Activated naive CD8-positive, alpha-beta T cell treated with anti-CD3 and anti-CD28 coated beads, Interleukin-2, amount 50 U/mL, for 24 hours (primary cell): ENCODE data around the gene IRAK3.

ENCODE experiments used
- ATAC-seq: fragments of 150-1000 bp; cut with Tn5 transposase; one replicate; pipeline ENCODE4 v1.10.0; 2021
- DNase-seq: peaks from one replicate; pipeline ENCODE4 v3.0.0; 2021
- H3K27ac Mint-ChIP-seq: one replicate; pipeline ENCODE4 v1.8.0; 2021; ENCODE audit warnings: mild to moderate bottlenecking, mixed read lengths
- H3K27me3 Mint-ChIP-seq: one replicate; pipeline ENCODE4 v1.8.0; 2021; ENCODE audit warnings: mixed read lengths
- H3K36me3 Mint-ChIP-seq: one replicate; pipeline ENCODE4 v1.8.0; 2021; ENCODE audit warnings: low read depth, mixed read lengths
- H3K4me1 Mint-ChIP-seq: one replicate; pipeline ENCODE4 v1.8.0; 2021; ENCODE audit warnings: mixed read lengths
- H3K4me3 Mint-ChIP-seq: one replicate; pipeline ENCODE4 v1.8.0; 2021; ENCODE audit warnings: mild to moderate bottlenecking, moderate library complexity, mixed read lengths
- H3K9me3 Mint-ChIP-seq: one replicate; pipeline ENCODE4 v1.8.0; 2021; ENCODE audit warnings: mixed read lengths

IRAK3 gene, protein sequence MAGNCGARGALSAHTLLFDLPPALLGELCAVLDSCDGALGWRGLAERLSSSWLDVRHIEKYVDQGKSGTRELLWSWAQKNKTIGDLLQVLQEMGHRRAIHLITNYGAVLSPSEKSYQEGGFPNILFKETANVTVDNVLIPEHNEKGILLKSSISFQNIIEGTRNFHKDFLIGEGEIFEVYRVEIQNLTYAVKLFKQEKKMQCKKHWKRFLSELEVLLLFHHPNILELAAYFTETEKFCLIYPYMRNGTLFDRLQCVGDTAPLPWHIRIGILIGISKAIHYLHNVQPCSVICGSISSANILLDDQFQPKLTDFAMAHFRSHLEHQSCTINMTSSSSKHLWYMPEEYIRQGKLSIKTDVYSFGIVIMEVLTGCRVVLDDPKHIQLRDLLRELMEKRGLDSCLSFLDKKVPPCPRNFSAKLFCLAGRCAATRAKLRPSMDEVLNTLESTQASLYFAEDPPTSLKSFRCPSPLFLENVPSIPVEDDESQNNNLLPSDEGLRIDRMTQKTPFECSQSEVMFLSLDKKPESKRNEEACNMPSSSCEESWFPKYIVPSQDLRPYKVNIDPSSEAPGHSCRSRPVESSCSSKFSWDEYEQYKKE

DNA sequence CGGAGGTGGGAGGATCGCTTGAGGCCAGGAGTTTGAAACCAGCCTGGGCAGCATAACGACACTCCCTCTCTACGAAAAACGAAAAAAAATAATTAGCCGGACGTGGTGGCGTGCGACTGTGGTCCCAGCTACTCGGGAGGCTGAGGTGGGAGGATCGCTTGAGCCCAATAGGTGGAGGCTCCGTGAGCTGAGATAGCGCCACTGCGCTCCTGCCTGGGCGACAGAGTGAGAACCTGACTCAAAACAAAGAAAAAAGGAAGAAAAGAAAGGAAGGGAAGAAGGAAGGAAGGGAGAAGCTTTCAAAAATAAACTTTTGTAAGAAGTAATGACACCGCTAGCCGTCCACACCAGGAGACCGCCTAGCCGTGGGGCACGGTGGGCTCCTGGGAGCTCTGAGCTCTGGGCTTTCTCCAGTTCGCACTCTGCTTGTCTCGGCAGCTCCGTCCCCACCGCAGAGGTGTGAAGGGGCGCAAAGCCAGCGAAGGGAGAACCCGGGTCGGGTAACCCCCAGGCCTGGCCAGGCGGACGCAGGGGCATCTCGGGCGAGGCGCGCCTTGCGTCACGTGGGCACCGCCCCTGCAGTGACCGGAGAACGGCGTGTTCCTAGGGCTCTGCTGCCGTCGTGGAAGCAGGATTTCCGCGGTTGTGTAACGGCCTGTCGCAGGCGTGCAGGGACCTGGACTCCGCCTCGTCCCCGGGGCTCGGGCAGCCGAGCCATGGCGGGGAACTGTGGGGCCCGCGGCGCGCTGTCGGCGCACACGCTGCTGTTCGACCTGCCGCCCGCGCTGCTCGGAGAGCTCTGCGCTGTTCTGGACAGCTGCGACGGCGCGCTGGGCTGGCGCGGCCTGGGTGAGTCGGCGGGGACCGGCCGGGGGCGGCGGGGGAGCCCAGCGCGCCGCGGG, at the start of gene IRAK3:
IRAK3 (plus strand) TSS at position 631 of the 902 bp plus-strand sequence; CDS start at position 717, 86 bp downstream.
- H3K27me3 Mint-ChIP-seq, result peaks cover 65% of the 10 kb centered on the region
- peaks cover 4% of the 10 kb centered on the region for H3K36me3 Mint-ChIP-seq
- peak; percentile 52 for DNase-seq
- H3K9me3 Mint-ChIP-seq, result peaks cover 7% of the 10 kb centered on the region
- H3K4me3 Mint-ChIP-seq, result peak within 1 kb of the TSS; percentile 66
- no peak within 1 kb of the TSS for H3K27ac Mint-ChIP-seq
- peak; percentile 81 for ATAC-seq
- peaks cover 13% of the 10 kb centered on the region for H3K4me1 Mint-ChIP-seq

DNA sequence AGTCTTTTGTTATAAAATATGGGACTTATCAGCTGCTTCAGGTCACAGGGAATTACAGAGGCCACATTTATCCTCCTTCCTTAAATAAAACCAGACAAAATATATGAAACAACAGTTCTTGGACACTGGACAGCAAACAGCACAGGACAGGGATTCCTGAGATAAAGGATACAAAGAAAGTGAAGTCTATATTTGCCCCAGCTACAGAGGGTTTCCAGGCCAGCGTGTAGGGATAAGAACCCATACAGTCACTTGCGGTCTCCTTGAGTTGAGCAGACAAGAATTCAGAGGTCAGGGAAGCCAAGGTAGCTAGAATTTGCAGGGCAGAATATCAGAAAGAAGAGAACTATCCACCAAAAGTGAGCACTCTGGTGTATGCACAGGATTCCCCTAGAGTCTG, 49.7 kb upstream of the IRAK3 start:
- ATAC-seq (no peak), DNase-seq (no peak)
- Mint-ChIP-seq H3K36me3 (peaks cover 61% of the 10 kb centered on the region), H3K4me3 (no peak overlapping the region), H3K4me1 (no peaks in the 10 kb centered on the region), H3K27me3 (no peaks in the 10 kb centered on the region), H3K27ac (no peak overlapping the region), H3K9me3 (peaks cover 18% of the 10 kb centered on the region)

DNA sequence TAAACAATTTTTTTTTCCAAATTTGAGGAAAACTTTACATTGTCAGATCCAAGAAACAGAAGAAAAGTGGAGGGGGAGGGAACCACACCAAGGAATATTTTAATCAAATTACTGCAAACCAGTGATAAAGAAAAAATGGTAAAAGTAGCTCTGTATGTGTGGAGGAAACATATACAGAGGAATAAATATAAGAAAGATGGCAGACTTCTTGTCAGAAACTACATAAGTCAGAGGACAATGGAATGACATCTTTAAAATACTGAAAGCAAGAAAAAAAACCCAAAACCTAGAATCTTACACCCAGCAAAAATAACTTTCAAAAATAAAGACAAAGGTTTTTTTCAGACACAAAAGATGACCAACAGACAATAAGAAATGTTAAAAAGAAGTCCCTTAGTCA, 48.3 kb upstream of the IRAK3 start:
- H3K4me1 Mint-ChIP-seq, result peaks cover 9% of the 10 kb centered on the region
- no peaks in the 10 kb centered on the region for H3K27me3 Mint-ChIP-seq
- H3K27ac Mint-ChIP-seq, result no peak overlapping the region
- DNase-seq (no peak), ATAC-seq (no peak)
- no peak overlapping the region for H3K4me3 Mint-ChIP-seq
- H3K9me3 Mint-ChIP-seq, result peaks cover 18% of the 10 kb centered on the region
- H3K36me3 Mint-ChIP-seq, result peaks cover 66% of the 10 kb centered on the region

DNA sequence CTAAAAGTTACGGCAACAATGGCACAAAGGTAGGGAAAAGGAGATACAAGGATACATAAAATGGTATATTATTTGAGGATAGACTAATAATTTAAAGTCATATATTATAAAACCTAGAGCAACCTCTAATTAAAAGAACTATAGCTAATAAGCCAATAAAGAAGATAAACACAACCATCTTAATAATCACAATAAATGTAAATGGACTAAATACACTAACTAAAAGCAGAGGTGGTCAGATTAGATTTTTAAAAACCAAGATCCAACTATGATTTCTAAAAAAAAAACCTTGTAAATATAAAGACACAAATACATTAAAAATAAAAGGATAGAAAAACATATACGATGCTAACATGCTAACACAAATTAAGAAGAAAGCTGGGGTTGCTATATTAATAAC, 47.7 kb upstream of the IRAK3 start:
- Mint-ChIP-seq H3K9me3 (peaks cover 18% of the 10 kb centered on the region), H3K27me3 (no peaks in the 10 kb centered on the region), H3K36me3 (peaks cover 66% of the 10 kb centered on the region), H3K27ac (no peak overlapping the region), H3K4me1 (peaks cover 14% of the 10 kb centered on the region), H3K4me3 (no peak overlapping the region)
- ATAC-seq (no peak), DNase-seq (no peak)

DNA sequence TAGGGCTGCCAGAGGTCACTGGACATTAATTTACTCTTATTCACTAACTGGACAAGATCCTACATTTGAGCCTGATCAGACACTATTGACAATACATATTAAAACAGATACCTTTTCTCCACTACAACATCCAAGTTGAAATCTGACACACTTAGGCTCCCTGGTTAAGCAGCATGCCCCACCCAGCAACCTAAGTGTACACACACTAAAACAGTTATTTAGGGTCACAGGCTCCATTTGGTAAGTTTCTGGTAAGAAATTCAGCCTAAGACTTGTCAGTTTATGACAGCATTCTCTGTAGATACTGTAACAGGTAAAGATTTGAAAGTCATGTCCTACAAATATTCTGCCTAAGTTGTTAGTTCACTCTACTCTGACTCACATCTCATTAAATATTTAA, 46.2 kb upstream of the IRAK3 start:
- no peak for DNase-seq
- Mint-ChIP-seq H3K4me3 (no peak overlapping the region), H3K36me3 (peaks cover 59% of the 10 kb centered on the region), H3K4me1 (peaks cover 14% of the 10 kb centered on the region), H3K27me3 (no peaks in the 10 kb centered on the region), H3K27ac (no peak overlapping the region), H3K9me3 (peaks cover 18% of the 10 kb centered on the region)
- no peak for ATAC-seq

DNA sequence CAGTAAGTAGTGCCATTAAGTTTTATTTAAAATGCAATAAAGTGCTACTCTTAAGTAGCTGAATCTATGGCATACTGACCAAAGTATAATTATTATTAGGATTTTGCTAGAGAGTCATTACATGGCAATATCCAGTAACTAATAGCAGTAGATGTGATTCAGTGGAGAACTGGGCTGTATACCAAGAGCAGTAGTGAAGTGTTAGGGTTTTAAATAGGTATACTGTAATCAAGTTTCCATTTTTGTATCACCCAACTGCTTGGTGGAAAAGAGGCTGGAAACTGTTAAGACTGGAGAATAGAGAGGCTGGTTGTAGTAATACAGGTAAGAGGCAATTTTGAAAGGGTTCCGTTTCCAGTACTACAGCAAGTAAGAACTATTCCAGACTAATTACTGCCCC, 45.1 kb upstream of the IRAK3 start:
- peaks cover 59% of the 10 kb centered on the region for H3K36me3 Mint-ChIP-seq
- no peaks in the 10 kb centered on the region for H3K27me3 Mint-ChIP-seq
- H3K4me1 Mint-ChIP-seq, result peaks cover 14% of the 10 kb centered on the region
- no peak for DNase-seq
- H3K4me3 Mint-ChIP-seq, result no peak overlapping the region
- no peak for ATAC-seq
- peaks cover 18% of the 10 kb centered on the region for H3K9me3 Mint-ChIP-seq
- no peak overlapping the region for H3K27ac Mint-ChIP-seq

DNA sequence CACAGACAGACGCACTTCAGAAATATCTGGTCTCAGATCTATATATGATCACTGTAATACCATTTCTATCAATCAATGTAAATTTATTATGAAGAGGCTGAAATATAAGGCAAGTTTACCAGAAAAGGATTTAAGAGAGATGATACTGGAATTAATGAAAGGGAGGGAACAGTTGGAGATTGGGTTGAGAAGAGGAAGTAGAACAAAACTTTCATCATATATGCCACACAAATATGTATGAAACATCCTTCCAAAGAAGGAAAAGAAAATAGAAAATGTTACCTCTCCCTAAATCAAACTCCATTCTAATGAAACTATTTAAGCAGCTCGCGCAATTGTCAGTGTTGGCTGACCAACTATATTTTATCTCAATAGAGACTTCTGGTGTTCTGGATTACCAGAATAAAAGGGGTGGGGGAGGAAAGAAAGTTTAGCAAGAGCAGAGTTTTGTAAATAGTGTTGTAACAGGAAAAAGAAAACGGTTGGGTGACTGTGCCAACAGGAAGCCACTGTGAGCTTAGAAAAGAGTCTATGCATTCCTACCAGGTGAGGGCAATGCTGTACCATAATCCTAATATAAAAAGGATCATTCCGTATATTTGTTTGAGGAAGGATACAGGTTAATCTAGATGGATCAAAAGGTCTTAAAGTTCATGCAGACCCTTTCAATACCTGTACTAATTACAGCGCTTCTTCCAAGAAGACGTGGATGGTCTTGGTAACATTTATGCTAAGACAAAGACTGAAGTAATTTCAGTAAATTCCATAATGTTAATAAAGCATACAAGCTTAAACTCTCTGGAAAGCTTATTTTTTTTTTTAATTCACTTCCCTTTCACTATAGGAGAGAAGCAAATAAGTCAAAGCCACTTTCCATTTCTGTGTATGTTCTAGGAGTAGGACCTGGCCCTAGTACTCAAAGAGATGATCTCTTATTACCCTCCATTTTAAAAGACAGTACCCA, 43.9 kb upstream of the IRAK3 start:
- peaks cover 17% of the 10 kb centered on the region for H3K4me1 Mint-ChIP-seq
- H3K4me3 Mint-ChIP-seq, result no peak overlapping the region
- no peak for DNase-seq
- peaks cover 52% of the 10 kb centered on the region for H3K36me3 Mint-ChIP-seq
- peaks cover 17% of the 10 kb centered on the region for H3K9me3 Mint-ChIP-seq
- no peaks in the 10 kb centered on the region for H3K27me3 Mint-ChIP-seq
- H3K27ac Mint-ChIP-seq, result peak overlapping the region; percentile 35
- peak; percentile 52 for ATAC-seq

DNA sequence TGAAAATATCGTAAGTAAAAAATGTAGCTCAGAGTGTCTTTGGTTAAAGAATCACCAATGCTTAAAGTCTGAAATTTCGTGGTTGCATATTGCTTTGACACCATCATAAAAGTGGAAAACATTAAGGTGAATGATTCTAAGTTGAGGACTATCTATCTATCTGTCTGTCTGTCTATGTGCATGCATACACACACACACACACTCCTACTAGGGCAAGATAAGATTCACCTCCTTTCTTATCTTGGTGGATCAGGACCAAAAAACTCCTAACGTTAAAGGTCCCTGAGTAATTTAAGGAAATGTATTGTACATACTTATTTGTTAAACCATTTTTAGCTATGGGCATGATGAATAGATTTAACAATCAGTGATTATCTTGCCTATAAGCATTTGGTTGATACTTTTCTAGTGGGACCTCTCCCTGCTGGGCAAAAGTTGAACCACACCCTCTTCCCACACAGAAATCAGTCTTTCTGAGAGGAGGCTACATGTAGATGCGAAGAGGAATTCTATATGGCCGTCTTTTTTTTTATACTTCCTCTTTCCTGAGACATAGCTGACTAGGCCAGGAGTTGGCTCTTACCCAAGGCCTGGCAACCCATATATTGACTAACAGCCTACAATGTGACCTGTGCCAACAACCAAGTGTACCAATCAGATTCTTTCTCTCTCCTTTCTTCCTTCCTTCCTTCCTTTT, 39.2 kb upstream of the IRAK3 start:
- peaks cover 12% of the 10 kb centered on the region for H3K36me3 Mint-ChIP-seq
- no peaks in the 10 kb centered on the region for H3K9me3 Mint-ChIP-seq
- no peak overlapping the region for H3K4me3 Mint-ChIP-seq
- H3K27me3 Mint-ChIP-seq, result no peaks in the 10 kb centered on the region
- ATAC-seq, result no peak
- DNase-seq, result no peak
- H3K27ac Mint-ChIP-seq, result no peak overlapping the region
- peaks cover 31% of the 10 kb centered on the region for H3K4me1 Mint-ChIP-seq

DNA sequence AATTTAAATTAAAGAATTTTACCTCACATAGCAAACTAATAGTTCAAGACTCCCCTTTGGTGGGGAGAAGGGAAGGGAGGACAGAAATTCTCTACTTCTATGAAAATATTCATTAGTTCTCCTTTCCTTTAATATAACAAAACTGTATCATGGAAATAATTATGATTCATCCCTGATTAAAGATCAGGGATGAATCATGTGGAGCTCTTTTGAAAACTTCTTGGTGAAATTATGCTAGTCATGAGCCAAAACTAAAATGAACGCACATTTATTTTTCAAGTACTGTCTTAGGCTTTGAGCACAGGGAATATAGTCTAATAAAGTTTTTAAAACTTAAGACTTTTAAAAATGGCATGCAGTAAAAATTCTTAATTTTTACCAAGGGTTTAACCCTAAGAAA, 36.3 kb upstream of the IRAK3 start:
- peaks cover 20% of the 10 kb centered on the region for H3K36me3 Mint-ChIP-seq
- H3K9me3 Mint-ChIP-seq, result no peaks in the 10 kb centered on the region
- no peak overlapping the region for H3K27ac Mint-ChIP-seq
- no peak for ATAC-seq
- H3K4me3 Mint-ChIP-seq, result no peak overlapping the region
- DNase-seq, result no peak
- peaks cover 32% of the 10 kb centered on the region for H3K4me1 Mint-ChIP-seq
- no peaks in the 10 kb centered on the region for H3K27me3 Mint-ChIP-seq

DNA sequence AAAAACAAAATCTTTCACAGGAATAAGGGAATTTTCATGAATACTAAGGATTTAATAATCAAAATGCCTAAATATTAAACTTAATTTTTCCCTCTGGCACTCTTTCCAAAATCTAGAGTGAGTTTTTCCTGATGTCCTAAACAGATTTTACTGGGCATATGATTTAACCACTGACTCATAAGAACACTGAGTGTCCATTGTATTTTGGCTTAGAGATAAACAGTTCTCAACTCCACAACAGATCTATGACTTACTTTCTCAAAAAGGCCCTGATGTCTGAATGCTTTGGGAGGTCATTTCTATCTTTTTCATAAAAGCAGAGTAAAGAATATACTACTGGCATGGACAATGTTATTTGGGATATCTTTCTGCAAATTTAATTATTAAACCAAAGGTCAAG, 34.2 kb upstream of the IRAK3 start:
- DNase-seq, result no peak
- Mint-ChIP-seq H3K36me3 (peaks cover 31% of the 10 kb centered on the region), H3K27me3 (no peaks in the 10 kb centered on the region), H3K4me1 (peaks cover 41% of the 10 kb centered on the region), H3K9me3 (no peaks in the 10 kb centered on the region), H3K4me3 (no peak overlapping the region), H3K27ac (no peak overlapping the region)
- ATAC-seq, result no peak

DNA sequence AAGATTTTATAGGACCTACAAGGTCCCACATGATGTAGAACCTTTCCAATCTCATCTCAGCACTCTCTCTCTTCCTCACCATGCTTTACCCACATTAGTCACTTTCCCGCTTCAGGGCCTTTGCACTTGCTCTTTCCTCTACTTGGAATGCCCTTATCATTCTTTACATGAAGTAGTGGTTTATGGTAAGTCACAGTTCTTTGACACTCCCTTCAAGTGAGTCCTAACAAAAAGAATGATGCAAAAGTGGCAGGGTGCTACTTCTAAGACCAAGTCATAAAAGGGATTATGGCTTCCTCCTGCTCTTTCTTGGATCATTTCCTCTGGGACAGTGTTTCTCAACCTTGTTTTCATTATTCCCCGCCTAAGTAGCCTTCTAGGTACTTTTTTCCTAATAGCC, 32.4 kb upstream of the IRAK3 start:
- Mint-ChIP-seq H3K27me3 (no peaks in the 10 kb centered on the region), H3K27ac (no peak overlapping the region), H3K9me3 (no peaks in the 10 kb centered on the region), H3K36me3 (peaks cover 39% of the 10 kb centered on the region), H3K4me3 (no peak overlapping the region), H3K4me1 (peaks cover 39% of the 10 kb centered on the region)
- DNase-seq (no peak), ATAC-seq (no peak)

DNA sequence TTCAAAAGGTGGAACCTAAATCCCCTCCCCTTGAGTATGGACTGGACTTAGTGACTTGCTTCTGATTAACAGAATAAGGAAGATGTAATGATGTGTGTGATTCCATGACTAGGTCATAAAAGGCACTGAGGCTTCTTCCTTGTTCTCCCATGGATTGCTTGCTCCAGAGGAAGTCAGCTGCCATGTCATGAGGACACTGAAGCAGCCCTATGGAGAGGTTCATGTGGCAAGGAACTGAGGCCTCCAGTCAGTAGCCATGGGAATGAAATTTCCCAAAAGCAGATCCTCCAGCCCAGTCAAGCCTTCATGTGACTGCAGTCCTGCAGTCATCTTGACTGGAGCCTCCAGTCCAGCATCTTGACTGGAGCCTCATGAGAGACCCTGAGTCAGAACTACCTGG, 29.9 kb upstream of the IRAK3 start:
- H3K4me1 Mint-ChIP-seq, result peaks cover 47% of the 10 kb centered on the region
- no peak overlapping the region for H3K27ac Mint-ChIP-seq

DNA sequence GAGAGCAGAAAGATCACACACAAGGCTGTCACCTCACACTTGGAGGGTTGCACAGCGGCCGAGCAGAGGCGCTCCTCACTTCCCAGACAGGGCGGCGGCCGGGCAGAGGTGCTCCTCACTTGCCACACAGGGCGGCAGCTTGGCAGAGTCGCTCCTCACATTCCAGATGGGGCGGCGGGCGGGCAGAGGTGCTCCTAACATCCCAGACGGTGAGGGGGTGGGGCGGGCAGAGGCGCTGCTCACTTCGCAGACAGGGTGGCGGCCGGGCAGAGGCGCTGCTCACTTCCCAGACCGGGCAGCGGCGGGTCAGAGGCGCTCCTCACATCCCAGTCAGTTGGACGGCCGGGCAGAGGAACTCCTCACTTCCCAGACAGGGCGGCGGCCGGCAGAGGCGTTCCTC, 28.3 kb upstream of the IRAK3 start:
- no peak overlapping the region for H3K27ac Mint-ChIP-seq
- H3K4me3 Mint-ChIP-seq, result no peak overlapping the region
- ATAC-seq, result no peak
- peaks cover 68% of the 10 kb centered on the region for H3K36me3 Mint-ChIP-seq
- DNase-seq, result no peak
- H3K27me3 Mint-ChIP-seq, result no peaks in the 10 kb centered on the region
- H3K4me1 Mint-ChIP-seq, result peaks cover 59% of the 10 kb centered on the region
- H3K9me3 Mint-ChIP-seq, result peaks cover 16% of the 10 kb centered on the region

More for the DNA sequence above, 29.9 kb upstream of the IRAK3 start:
- DNase-seq (no peak), ATAC-seq (no peak)
- H3K36me3 Mint-ChIP-seq, result peaks cover 53% of the 10 kb centered on the region
- peaks cover under 1% of the 10 kb centered on the region for H3K9me3 Mint-ChIP-seq
- no peaks in the 10 kb centered on the region for H3K27me3 Mint-ChIP-seq
- H3K4me3 Mint-ChIP-seq, result no peak overlapping the region
